GM19035 (cell line): ENCODE results near the gene IGF2R.

ENCODE experiments used
- ATAC-seq: cut with Tn5 transposase; IDR thresholded peaks from one replicate; pipeline ENCODE4 v1.9.1; 2021; ENCODE audit not compliant: unreplicated experiment

IGF2R gene

DNA sequence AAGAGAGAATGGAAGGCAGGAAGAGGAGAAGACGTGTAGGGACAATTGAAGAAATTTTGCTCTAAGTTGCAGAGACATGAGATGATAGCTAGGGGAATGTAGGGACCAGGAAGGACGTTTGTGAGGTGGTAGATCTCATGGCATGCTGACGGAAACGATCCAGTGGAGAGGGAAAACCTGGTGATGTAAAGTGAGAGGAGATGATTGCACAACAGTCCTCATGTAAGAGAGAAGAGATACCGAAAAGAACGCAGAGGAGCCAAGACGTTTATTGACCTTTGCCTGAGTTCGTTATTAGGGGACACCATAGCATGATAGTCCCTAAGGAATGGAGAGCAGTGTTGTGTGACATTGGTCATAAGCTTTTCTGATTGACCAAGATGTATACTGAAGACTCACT lies 55.3 kb downstream of the IGF2R start:
- no peak for ATAC-seq

DNA sequence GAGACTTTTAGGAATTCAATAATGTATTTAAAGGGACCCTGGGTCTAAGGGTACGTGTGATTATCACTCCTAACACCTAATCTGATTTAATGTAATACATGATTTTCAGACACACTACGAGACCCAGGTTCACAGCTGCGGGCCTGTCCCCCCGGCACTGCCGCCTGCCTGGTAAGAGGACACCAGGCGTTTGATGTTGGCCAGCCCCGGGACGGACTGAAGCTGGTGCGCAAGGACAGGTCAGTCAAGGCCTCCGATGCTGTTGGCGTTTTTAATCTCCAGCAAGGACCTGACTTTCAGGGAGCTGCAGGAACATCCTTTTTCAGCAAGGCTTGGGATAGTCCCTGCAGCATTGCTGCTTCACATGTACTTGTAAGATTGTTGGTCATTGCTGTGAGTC lies 58.2 kb downstream of the IGF2R start:
- no peak for ATAC-seq

DNA sequence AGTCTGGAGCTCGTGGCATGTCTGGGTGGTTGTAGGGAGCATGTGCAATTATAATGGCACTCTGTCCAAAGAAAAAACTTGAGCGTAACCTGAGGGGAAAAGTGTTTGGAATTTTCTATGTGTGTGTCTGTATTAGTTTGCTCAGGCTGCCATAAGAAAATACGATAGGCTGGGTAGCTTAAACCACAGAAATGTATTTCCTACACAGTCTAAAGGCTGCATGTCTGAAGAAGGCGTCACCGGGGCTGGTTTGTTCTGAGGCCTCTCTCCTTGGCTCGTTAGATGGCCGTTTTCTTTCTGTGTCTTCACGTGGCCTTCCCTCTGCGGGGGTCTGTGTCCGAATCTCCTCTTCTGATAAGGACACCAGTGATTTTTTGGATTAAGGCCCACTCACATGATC lies 59.0 kb downstream of the IGF2R start:
- no peak for ATAC-seq

DNA sequence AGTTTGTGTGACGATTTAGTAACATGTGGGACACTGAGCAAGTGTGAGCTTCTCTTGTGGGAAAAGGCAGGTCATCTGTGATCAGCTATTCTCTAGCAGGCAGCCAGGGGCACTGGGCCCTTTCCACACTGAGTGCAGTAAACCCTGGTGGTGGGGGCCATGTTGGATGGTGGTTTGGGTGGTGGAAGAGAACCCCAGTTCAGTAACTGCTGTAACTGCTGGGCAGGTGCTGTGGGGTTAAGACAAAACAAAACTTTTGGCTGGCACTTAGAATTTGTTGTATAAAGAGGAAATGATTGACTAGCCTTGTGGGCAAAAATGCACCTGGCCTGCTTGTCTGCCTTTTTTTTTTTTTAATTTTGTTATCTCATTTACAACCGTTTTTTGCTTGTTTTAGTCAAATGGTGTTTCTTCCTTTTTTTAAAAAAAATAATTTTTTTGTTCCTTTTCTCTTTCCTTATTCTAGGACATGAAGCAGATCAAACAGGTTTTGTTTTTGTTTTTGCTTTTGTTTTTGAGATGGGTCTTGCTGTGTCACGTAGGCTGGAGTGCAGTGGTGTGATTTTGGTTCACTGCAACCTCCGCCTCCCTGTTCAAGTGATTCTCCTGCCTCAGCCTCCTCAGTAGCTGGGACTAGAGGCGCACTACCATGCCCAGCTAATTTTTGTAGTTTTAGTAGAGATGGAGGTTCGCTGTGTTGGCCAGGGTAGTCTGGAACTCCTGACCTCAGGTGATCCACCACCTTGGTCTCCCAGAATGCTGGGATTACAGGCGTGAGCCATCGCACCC lies 59.8 kb downstream of the IGF2R start:
- no peak for ATAC-seq

DNA sequence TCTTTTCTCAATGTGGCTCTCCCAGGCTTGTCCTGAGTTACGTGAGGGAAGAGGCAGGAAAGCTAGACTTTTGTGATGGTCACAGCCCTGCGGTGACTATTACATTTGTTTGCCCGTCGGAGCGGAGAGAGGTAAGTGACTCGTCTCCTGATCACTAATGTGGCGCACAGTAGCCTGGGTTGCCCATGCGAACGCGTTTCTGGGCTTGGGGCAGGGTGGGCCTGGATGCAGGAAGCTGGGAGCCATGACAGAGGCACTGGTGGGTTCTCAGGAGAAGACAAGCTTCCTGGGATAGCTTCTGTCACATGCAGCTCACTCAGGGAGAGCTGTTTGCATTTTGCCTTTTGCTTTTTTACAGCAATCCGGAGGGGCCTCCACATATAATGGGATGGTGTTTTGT lies 60.6 kb downstream of the IGF2R start:
- no peak for ATAC-seq

DNA sequence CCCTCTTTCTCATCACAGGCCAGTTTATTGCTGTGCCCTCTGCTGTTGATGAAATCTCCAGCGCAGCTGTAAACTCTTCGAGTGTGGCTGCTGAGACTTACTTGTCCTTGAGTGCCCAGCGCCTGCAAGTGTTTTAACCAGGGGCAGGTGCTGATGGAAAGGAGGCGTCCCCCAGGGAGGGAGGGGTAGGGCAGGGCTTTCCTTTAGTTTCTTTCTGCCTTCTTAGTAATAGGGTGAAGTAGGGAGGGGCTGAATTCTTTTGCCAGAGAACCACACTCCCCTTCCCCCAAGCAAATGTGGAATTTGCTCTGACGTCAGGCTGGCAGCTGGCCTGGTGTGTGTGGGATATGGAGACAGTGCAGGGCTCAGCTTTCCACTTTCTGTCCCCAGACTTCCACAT lies 61.2 kb downstream of the IGF2R start:
- ATAC-seq: no peak

DNA sequence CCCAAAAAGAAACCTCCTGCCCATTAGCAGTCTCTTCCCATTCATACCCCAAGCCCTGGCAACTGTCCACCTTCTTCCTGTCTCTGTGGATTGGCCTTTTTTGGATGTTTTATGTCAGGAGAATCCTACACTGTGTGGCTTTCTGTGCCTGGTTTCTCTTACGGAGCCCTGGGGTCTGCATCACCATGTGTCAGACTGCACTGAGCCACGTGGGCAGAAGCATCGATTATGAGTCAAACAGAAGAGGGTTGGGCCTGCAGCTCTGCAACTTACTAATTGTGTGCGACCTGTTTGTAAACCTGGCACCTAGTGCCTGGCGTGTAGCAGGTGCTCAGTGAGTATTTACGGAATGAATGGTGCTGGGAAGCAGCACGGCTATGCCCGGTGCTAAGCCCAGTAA lies 62.6 kb downstream of the IGF2R start:
- ATAC-seq: no peak

DNA sequence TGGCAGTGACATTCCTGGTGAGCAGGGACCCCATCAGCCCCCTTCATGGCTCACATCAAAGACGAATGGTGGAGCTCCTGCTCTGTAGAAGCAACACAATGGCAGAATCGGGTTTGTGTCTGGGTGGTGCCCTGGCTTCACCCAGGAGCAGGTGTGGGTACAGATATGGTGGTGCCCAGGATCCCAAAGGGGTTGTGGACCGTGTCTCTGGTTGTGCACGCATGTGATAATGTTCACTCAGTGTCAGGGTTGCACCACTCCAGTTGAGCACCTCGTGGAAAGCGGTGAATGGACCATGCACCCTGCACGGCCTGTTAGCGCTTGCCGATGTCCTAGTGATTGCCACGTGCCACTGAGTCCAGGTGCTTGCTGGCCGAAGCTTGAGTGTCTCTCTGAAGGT lies 63.0 kb downstream of the IGF2R start:
- no peak for ATAC-seq

DNA sequence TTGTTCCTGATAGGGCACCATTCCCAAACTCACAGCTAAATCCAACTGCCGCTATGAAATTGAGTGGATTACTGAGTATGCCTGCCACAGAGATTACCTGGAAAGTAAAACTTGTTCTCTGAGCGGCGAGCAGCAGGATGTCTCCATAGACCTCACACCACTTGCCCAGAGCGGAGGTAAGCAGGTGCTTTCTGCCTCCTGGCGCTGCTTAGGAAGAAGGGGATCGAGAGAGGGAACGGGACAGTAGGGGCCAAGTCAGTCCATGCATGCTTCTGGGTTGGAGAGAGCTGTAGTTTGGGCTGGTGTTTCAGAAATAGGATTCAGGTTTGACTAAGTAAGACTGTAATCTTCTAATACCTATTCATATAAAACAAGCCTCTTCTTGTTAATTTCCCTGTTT lies 63.7 kb downstream of the IGF2R start:
- no peak for ATAC-seq

DNA sequence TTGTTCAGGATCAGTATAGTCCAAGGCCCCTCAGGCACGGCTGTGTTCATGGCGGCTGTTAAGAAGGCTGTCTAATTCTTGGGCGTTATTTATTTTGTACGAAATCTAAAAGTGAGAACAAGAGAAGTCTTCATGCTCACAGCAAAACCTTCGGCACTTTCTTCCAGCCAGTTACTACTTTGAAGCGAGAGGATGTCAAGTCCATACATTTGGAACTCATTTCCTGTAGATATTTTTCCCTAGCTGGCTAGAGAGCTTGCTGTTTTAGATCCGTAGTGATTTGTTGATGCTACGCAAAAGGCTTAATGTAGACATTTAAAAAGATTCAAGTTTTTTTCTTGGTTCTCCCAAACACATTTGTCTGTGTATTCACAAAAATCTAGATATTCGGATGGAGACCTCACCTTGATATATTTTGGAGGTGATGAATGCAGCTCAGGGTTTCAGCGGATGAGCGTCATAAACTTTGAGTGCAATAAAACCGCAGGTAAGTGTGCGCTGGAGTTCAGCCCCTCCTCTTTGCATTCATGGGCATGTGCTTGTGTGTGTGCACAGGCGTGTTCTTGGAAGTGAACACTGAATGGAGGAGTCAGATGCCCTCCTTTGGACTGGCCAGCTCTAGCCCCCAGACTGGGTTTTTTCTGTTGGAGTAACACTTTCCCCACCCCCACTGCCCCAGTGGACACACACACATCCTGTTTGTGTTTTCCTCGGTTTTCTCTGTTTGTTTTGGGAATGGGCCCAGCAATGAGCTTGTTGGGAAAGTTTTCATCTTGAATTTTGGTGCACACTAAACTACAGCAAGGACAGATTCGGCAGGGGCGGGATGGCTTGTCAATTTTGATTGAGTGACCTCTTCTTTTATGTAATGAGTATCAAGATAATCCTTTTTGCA lies 65.4 kb downstream of the IGF2R start:
- ATAC-seq: no peak

DNA sequence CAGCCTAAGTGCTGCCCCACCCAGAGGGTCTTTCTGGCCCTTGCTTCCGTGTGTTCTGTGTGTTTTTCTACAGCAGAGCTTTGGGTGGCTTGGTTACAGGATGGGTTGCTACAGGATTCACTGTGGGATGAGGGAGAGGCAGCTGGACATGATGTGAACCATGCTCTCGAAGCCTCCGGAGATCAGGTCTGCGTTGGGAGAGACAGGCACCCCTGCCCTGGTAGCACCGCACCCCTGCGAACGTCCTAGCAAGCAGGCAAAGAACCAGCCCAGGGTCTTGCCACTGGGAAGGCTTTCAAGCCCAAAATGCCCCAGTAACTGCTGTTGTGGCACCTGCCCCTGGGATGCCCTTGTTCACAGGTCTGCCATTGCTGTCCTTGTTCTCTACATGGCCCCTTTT lies 66.4 kb downstream of the IGF2R start:
- no peak for ATAC-seq

DNA sequence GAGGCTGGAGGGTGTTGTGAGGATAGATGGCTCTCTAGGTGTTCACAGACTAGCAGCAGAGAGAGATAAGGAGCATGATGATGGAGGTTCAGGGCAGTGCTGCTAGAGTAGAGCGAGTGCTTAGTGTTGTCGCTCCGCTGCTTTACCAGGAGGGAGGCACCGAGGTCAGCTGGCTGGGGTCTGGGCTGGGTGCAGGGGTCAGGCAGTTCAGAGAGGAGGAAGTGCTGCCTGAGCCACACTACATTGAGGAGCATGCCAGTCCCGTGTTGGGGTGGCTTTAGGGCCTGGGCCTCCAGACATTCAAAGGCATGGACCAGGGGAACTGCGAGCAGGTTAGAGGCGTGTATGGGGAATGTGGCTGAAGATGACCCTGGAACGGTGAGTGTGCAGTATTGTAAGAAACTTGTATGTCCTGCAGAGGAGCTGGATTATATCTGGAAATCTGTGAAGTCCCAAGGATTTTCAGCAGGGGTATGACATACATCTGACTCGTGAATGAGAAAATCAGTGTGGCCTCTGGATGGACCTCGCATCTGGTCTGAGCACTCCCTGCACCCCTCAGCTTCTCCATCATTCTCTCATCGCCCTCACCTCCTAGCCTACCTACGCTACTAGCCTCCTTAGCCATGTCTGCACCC lies 66.9 kb downstream of the IGF2R start:
- no peak for ATAC-seq

DNA sequence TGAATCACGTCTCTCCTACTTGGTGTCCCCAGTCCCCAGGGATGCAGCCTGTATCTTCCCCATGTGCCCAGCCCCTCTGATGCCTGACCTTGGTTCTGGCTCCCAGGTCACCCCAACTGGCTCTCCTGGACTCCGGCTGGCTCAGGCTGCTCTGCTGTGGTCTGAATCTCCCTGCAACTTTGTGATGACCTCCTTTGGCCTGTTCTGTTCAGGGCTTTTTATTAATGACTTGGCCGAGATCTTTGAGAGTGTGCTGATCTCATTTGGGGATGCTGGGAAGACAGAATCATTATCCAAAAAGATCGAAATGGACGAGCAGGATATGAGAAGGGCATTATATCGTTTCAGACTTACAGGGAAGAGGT lies 67.4 kb downstream of the IGF2R start:
- no peak for ATAC-seq

DNA sequence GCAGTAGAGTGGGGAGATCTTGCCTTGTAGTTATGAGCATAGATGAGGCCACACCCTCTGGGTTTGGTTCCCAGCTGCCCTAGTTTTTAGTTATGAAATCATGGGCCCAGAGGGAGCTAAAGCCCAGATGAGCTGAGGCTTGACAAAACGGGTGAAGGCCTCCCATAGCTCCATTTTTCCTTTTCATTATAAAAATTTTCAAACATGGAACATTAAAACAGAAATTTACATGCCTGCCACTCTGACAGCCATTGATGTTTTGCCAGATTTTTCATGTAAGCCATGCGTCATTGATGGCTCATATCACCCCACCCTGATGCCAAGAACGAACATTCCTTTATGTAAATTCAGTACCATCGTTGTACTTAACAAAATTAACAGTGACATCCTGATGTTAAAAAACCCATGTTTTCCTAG lies 67.9 kb downstream of the IGF2R start:
- no peak for ATAC-seq

DNA sequence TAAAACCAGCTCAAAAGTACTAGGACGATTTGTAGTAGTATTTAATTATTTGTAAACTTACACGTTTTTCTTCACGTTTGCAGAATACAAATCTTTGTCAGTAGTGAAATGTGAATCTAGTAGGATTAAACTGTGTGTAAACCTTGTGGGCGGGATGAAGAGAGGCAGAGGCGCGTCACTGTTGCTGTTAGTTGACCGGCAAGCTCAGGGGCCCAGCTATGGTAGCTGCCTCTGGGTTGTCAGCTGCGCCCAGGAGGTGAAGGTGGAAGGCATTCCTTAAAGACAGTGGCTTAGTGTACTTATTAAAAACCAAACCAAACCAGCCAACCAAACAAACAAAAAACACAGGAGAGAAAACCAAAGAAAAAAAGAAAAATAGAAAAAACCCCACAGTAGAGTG lies 69.6 kb downstream of the IGF2R start:
- no peak for ATAC-seq

DNA sequence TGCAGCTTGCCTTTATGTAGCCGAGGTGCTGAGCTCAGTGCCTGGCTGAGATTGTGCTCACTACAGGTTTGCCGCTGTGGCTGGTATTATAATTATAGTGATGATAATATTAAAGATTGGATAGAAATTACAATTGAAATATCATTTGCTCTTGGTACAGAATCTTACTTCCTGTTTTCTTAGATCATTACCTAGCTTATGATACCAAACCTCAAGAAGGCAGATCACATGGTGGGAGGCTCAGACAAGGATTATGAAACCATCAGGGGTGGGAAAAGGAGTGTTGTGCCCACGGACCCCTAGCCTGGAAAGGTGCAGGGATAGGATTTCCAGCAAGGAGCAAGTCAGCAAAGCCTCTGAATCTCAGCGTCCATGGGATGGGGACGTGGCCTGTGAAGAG lies 70.6 kb downstream of the IGF2R start:
- ATAC-seq: no peak

DNA sequence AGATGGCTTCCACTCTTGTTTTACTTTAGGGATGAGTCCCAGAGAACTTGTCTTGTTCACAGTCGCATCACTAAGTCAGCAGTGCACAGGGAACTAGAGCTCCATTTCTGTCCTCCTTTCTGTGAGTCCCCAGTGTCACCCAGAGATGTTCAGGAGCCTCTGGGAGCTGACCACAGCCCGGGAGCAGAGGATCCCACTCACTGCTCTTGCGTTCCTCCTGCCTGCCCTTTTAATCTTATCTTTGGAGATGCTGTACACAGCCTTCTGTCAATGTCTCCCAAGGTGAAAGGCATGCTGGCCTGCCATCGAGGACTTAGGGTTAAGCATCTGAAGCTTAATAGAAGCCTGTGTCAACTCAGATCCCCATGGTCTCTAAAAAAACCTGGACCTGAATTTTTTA lies 71.2 kb downstream of the IGF2R start:
- ATAC-seq: no peak

DNA sequence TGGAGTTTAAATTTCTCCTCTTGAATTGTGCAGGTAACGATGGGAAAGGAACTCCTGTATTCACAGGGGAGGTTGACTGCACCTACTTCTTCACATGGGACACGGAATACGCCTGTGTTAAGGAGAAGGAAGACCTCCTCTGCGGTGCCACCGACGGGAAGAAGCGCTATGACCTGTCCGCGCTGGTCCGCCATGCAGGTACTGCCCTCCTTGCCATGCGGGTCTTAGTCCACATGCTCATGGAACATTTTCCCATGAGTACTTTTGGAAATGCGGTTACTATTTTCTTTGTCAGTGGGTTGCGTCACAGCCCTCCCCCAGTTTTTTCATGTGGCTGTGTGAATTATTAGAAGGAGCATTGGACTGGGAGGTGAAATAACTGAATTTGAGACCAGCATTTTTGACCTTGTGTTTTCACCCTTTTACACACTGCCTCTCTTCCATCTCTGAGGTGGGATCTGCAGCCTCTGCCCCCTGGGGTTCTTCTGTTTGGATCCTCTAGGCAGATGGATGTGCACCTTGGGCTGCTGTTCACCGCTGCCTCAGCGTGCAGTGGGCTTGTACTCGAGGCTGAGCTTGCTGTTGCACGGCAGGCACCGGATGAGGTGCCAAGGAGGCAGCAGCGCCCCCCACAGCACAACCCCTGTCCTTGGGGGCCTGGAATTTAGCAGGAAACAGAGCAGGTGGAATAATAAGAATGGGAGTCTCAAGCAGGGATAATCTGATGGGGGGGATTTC lies 71.8 kb downstream of the IGF2R start:
- no peak for ATAC-seq

DNA sequence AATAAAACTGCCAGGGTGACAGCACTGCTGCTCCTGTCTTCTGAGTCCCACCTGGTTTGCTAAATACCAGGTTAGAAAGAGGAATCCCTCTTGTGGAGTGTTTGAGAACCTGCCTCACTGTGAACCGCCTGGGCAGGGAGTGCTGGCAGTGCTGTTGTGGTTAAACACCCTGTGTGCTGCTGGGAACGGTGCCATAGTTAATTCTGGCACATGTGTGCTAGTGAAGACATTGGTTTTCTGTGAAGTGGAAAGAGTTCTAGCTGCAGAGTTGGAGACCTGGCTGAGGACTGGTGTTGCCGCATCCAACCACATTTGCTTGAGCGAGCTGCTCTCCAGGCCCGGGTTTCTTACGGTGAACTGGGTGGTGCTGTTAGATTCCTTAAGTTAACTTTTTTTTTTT lies 72.7 kb downstream of the IGF2R start:
- ATAC-seq: no peak

DNA sequence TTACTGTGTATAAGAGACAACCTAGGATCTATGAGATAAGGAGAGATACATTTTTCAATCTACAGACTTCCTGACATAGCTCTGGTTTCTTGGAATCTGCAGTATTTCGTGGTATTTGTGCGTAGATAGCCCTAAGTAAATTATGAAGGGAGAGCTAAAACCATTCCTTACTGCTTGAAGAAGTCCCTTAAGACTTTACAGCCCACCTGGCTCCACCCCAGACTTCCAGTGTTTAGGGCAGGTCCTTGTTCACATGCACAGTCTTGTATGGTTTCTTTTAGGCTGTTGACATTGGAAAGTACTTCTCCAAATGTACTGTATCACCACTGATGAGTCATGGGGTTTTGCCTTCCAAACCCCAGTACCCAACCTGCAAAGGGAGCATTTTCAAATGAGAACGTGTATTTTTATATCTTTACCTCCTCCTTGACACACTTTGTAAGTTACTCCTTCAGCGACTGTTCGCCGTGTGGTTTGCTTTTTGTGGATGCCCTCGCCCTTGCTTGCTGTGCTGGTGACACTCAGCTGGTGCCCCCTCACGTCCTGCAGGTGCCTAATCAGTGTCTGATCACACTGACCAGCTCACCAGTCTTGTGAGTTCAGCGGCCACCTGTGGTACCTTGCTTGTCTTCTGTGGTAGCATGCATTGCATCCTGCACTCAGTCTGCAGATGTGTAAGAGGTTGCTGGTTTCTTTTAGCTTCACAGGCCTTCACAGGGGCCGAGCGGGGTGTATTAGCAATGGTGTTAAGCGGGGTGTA lies 73.3 kb downstream of the IGF2R start:
- no peak for ATAC-seq
